HL-60 (cell line): ENCODE data around the gene MAP2K5.

Source experiments
- CTCF ChIP-seq: IDR thresholded peaks from one replicate; pipeline ENCODE4 v1.5.1; 2011; ENCODE audit warnings: low read length, control low read depth, inconsistent platforms; ENCODE audit not compliant: insufficient read depth
- GABPA ChIP-seq: IDR thresholded peaks from 2 replicates; pipeline ENCODE4 v1.6.1; 2012; ENCODE audit warnings: low read depth
- POLR2AphosphoS5 ChIP-seq: IDR thresholded peaks from 2 replicates; pipeline ENCODE4 v1.6.1; 2012; ENCODE audit warnings: low read depth

- TF ChIP-seq CTCF (no peak), POLR2AphosphoS5 (no peak), GABPA (no peak)
Measured at GRCh38 chr15:67660446-67660845, 117.9 kb downstream of the MAP2K5 start.
